SK-N-SH treated with all-trans-retinoic acid at 6 μM for 48 hours (cell line): ENCODE measurements around the gene CACNA2D3.

Source experiments
- ATAC-seq: fragments of 200-7000 bp; cut with Tn5 transposase; 3 replicates; pipeline ENCODE4 v1.9.1; 2020; ENCODE audit warnings: mild to moderate bottlenecking, moderate library complexity
- BACH2 ChIP-seq: fragments of 250-450 bp; sonication (Bioruptor Pico); IDR thresholded peaks from 2 replicates; pipeline ENCODE4 v1.9.0; 2021; ENCODE audit warnings: mild to moderate bottlenecking, borderline replicate concordance
- CREB5 ChIP-seq: fragments of 250-450 bp; sonication (Bioruptor Pico); IDR thresholded peaks from 2 replicates; pipeline ENCODE4 v1.5.1; 2020; ENCODE audit warnings: low read depth, mild to moderate bottlenecking, moderate library complexity
- CSDC2 ChIP-seq: fragments of 250-450 bp; sonication (Bioruptor Pico); IDR thresholded peaks from 2 replicates; pipeline ENCODE4 v1.5.0; 2020; ENCODE audit warnings: mild to moderate bottlenecking, moderate library complexity
- CSRNP3 ChIP-seq: fragments of 250-450 bp; sonication (Bioruptor Pico); IDR thresholded peaks from 2 replicates; pipeline ENCODE4 v1.5.1; 2021; ENCODE audit warnings: mild to moderate bottlenecking, moderate library complexity
- ESRRG ChIP-seq: fragments of 250-450 bp; sonication (Bioruptor Pico); IDR thresholded peaks from 2 replicates; pipeline ENCODE4 v1.6.1; 2021; ENCODE audit warnings: mild to moderate bottlenecking
- GLIS3 ChIP-seq: fragments of 250-450 bp; sonication (Bioruptor Pico); IDR thresholded peaks from 2 replicates; pipeline ENCODE4 v1.5.0; 2020; ENCODE audit warnings: mild to moderate bottlenecking, moderate library complexity
- ISL1 ChIP-seq: fragments of 250-450 bp; sonication (Bioruptor Pico); IDR thresholded peaks from 2 replicates; pipeline ENCODE4 v2.1.2; 2022; ENCODE audit warnings: mild to moderate bottlenecking, moderate library complexity
- OSR1 ChIP-seq: fragments of 250-450 bp; sonication (Bioruptor Pico); IDR thresholded peaks from 2 replicates; pipeline ENCODE4 v1.8.0; 2022; ENCODE audit warnings: moderate library complexity, mild to moderate bottlenecking, inconsistent platforms
- PATZ1 ChIP-seq: fragments of 250-450 bp; sonication (Bioruptor Pico); IDR thresholded peaks from 2 replicates; pipeline ENCODE4 v1.8.0; 2020; ENCODE audit warnings: mild to moderate bottlenecking, moderate library complexity, borderline replicate concordance
- POU6F1 ChIP-seq: fragments of 250-450 bp; sonication (Bioruptor Pico); IDR thresholded peaks from 2 replicates; pipeline ENCODE4 v1.8.0; 2021; ENCODE audit warnings: low read depth, mild to moderate bottlenecking, moderate library complexity, borderline replicate concordance
- PPARA ChIP-seq: fragments of 250-450 bp; sonication (Bioruptor Pico); IDR thresholded peaks from 2 replicates; pipeline ENCODE4 v1.5.0; 2020; ENCODE audit warnings: mild to moderate bottlenecking, borderline replicate concordance
- RARB ChIP-seq: fragments of 250-450 bp; sonication (Bioruptor Pico); IDR thresholded peaks from 2 replicates; pipeline ENCODE4 v1.8.0; 2021; ENCODE audit warnings: mild to moderate bottlenecking, moderate library complexity
- SNAI2 ChIP-seq: fragments of 250-450 bp; sonication (Bioruptor Pico); IDR thresholded peaks from 2 replicates; pipeline ENCODE4 v1.5.0; 2020; ENCODE audit warnings: mild to moderate bottlenecking, moderate library complexity
- TCF4 ChIP-seq: fragments of 250-450 bp; sonication (Bioruptor Pico); IDR thresholded peaks from 2 replicates; pipeline ENCODE4 v1.8.0; 2021; ENCODE audit warnings: mild to moderate bottlenecking, moderate library complexity, borderline replicate concordance
- TOX ChIP-seq: fragments of 250-450 bp; sonication (Bioruptor Pico); IDR thresholded peaks from 2 replicates; pipeline ENCODE4 v1.8.0; 2021; ENCODE audit warnings: mild to moderate bottlenecking, moderate library complexity, borderline replicate concordance
- TSHZ2 ChIP-seq: fragments of 250-450 bp; sonication (Bioruptor Pico); IDR thresholded peaks from 2 replicates; pipeline ENCODE4 v1.5.0; 2020; ENCODE audit warnings: mild to moderate bottlenecking, moderate library complexity
- ZC3H10 ChIP-seq: fragments of 250-450 bp; sonication (Bioruptor Pico); IDR thresholded peaks from 2 replicates; pipeline ENCODE4 v1.5.1; 2021; ENCODE audit warnings: mild to moderate bottlenecking, moderate library complexity
- ZFP3 ChIP-seq: fragments of 250-450 bp; sonication (Bioruptor Pico); IDR thresholded peaks from 2 replicates; pipeline ENCODE4 v1.5.0; 2020; ENCODE audit warnings: mild to moderate bottlenecking, moderate library complexity
- ZFP30 ChIP-seq: fragments of 450-650 bp; formaldehyde crosslinking; IDR thresholded peaks from 2 replicates; pipeline ENCODE4 v1.5.0; 2022; ENCODE audit warnings: mild to moderate bottlenecking, moderate library complexity
- ZNF565 ChIP-seq: fragments of 450-650 bp; formaldehyde crosslinking; conservative IDR thresholded peaks from 2 replicates; pipeline ENCODE4 v1.5.0; 2020; ENCODE audit warnings: low read depth, mild to moderate bottlenecking, moderate library complexity
- ZNF70 ChIP-seq: fragments of 450-650 bp; formaldehyde crosslinking; IDR thresholded peaks from 2 replicates; pipeline ENCODE4 v1.5.0; 2020; ENCODE audit warnings: mild to moderate bottlenecking, moderate library complexity
- ZNF8 ChIP-seq: fragments of 450-650 bp; formaldehyde crosslinking; IDR thresholded peaks from 2 replicates; pipeline ENCODE4 v1.5.0; 2020; ENCODE audit warnings: mild to moderate bottlenecking, moderate library complexity

The CACNA2D3 gene

GRCh38 chr3:54122324-54123002 is at the start of gene CACNA2D3:
CACNA2D3 (plus strand) TSS chr3:54122552.
- no peak for TF ChIP-seq POU6F1 (CRISPR knock-in tag)
- no peak for TF ChIP-seq CREB5
- TF ChIP-seq ZC3H10 (CRISPR knock-in tag): no peak
- no peak for TF ChIP-seq PPARA (CRISPR knock-in tag)
- no peak for TF ChIP-seq CSDC2 (CRISPR knock-in tag)
- no peak for TF ChIP-seq ZNF565 (CRISPR knock-in tag)
- TF ChIP-seq TCF4 (CRISPR knock-in tag): no peak
- no peak for TF ChIP-seq TOX (CRISPR knock-in tag)
- no peak for TF ChIP-seq ISL1 (CRISPR knock-in tag)
- no peak for TF ChIP-seq PATZ1 (CRISPR knock-in tag)
- no peak for TF ChIP-seq ESRRG
- no peak for TF ChIP-seq ZNF70 (CRISPR knock-in tag)
- ATAC-seq: peak; percentile 31; the same call in 2 of the 3 replicates

GRCh38 chr3:54073386-54073785 is 49.0 kb upstream of the CACNA2D3 start:
- ATAC-seq: no peak
- TF ChIP-seq RARB (CRISPR knock-in tag) (no peak), ZNF8 (CRISPR knock-in tag) (no peak), ZFP30 (CRISPR knock-in tag) (no peak), OSR1 (CRISPR knock-in tag) (no peak), CREB5 (no peak), PPARA (CRISPR knock-in tag) (no peak), TOX (CRISPR knock-in tag) (no peak), GLIS3 (CRISPR knock-in tag) (no peak), TCF4 (CRISPR knock-in tag) (no peak), ZNF70 (CRISPR knock-in tag) (no peak), CSRNP3 (CRISPR knock-in tag) (no peak)

GRCh38 chr3:54079314-54079713 is 43.0 kb upstream of the CACNA2D3 start:
- no peak for ATAC-seq
- no peak for TF ChIP-seq ESRRG
- no peak for TF ChIP-seq ZFP30 (CRISPR knock-in tag)
- no peak for TF ChIP-seq TOX (CRISPR knock-in tag)
- TF ChIP-seq ZNF565 (CRISPR knock-in tag): no peak
- TF ChIP-seq GLIS3 (CRISPR knock-in tag): no peak
- TF ChIP-seq CREB5: no peak
- no peak for TF ChIP-seq SNAI2
- TF ChIP-seq ZNF8 (CRISPR knock-in tag): no peak
- TF ChIP-seq TCF4 (CRISPR knock-in tag): no peak
- no peak for TF ChIP-seq ZFP3
- TF ChIP-seq PPARA (CRISPR knock-in tag): no peak
- TF ChIP-seq RARB (CRISPR knock-in tag): no peak
- no peak for TF ChIP-seq POU6F1 (CRISPR knock-in tag)
- TF ChIP-seq CSDC2 (CRISPR knock-in tag): no peak
- TF ChIP-seq OSR1 (CRISPR knock-in tag): no peak
- no peak for TF ChIP-seq TSHZ2
- TF ChIP-seq BACH2 (CRISPR knock-in tag): no peak
